ENCODE results near the gene DUSP1. TPM values are rescaled to one million over a fixed set of nuclear protein-coding genes. Genes with fewer than 3 reads are reported as not detected.
A peak's percentile ranks its signal among the peaks of the same experiment; 100 is the strongest.

Gene DUSP1
- total and polyA plus RNA-seq, 2 of the 4 experiments (the other 2 are of a cell fraction), result 304 to 467 TPM

- POLR2A ChIA-PET (ENCODE audit: unreplicated experiment), result interaction anchor here (0.6 kb wide), 1 partner anchor 9 kb away, joined by 3 read pairs; no protein-coding TSS in a partner anchor
- Histone ChIP-seq H3K4me3 (ENCODE audit: insufficient read depth, low read depth, low read length) (no peak overlapping the region), H3K27me3 (ENCODE audit: control insufficient read depth, insufficient read depth, low read length) (no peaks in the 10 kb centered on the region), H2BK5ac (ENCODE audit: low read depth, low read length, poor library complexity, severe bottlenecking) (peak overlapping the region; percentile 67), H3K36me3 (ENCODE audit: control insufficient read depth, insufficient read depth, low read length) (no peaks in the 10 kb centered on the region), H4K20me1 (ENCODE audit: insufficient read depth, low read length) (no peaks in the 10 kb centered on the region; the same call in 1 of the 2 replicates), H3K9ac (ENCODE audit: low read depth, low read length) (peak overlapping the region; percentile 15; the same call in 1 of the 2 replicates), H3K27ac (ENCODE audit: insufficient read depth, low read length) (peak overlapping the region; percentile 53), H3K4me1 (ENCODE audit: control insufficient read depth, insufficient read depth, low read length) (peaks cover 35% of the 10 kb centered on the region), H2BK120ac (ENCODE audit: low read depth, low read length) (peak overlapping the region; percentile 77), H3K18ac (ENCODE audit: low read depth, low read length) (peak overlapping the region; percentile 30; the same call in 1 of the 2 replicates), H4K91ac (ENCODE audit: insufficient read depth, low read depth, low read length) (peak overlapping the region; percentile 80), H2AK9ac (replicated peaks; ENCODE audit: low read depth, low read length, poor library complexity) (peak overlapping the region; percentile 87), H3K14ac (replicated peaks; ENCODE audit: low read depth, low read length) (peak overlapping the region; percentile 28), H2BK15ac (ENCODE audit: low read depth, low read length) (peak overlapping the region; percentile 58; the same call in 2 of the 3 replicates), H3K56ac (ENCODE audit: extremely low read depth, insufficient read depth, low read length) (peak overlapping the region; percentile 12), H4K5ac (ENCODE audit: low read depth, low read length) (peak overlapping the region; percentile 13), H2BK20ac (ENCODE audit: low read depth, low read length) (peak overlapping the region; percentile 88), H3K9me3 (ENCODE audit: control insufficient read depth, insufficient read depth, low read length) (no peaks in the 10 kb centered on the region), H3K79me1 (ENCODE audit: low read depth in 1 of 2, low read length in 2 of 2) (peaks cover 17 to 50% of the 10 kb centered on the region in 2 experiments; a peak in 3 of 4 replicates), H4K8ac (ENCODE audit: low read depth in 2 of 2, low read length in 2 of 2) (peak overlapping the region; percentile 1 to 78; a peak in 3 of 4 replicates), H3K23ac (ENCODE audit: low read depth, low read length) (peak overlapping the region; percentile 76; the same call in 1 of the 2 replicates), H2AK5ac (ENCODE audit: low read depth, low read length) (peak overlapping the region; percentile 78), H3K4ac (ENCODE audit: low read depth, low read length) (peak overlapping the region; percentile 84), H3K9me1 (ENCODE audit: insufficient read depth, low read length) (peaks cover 37% of the 10 kb centered on the region), H3K4me2 (ENCODE audit: low read depth, low read length) (peak overlapping the region; percentile 34), H2AFZ (replicated peaks; ENCODE audit: low read length, poor library complexity) (peak overlapping the region; percentile 52)
- dilution Hi-C loops (cut with HindIII; ENCODE audit: low sequenced_read_pairs, unreplicated experiment), result no loop called here
- peak; percentile 53 for ATAC-seq (ENCODE audit: low read depth)
- in situ Hi-C loops (cut with MboI; ENCODE audit: low sequenced_read_pairs), result no loop called here
- peak; percentile 99 for DNase-seq
- BruUV-seq (replicated peaks), result no TSS peak
- intact Hi-C loops (cut with micrococcal nuclease), result loop anchor here (1.0 kb wide), 1 partner anchor 23 kb away; no protein-coding TSS in a partner anchor
- CTCF ChIA-PET, result interaction anchor here (0.7 to 1.3 kb wide), 3 partner anchors 12 to 80 kb away, joined by 3 to 4 read pairs (median 3); no protein-coding TSS in a partner anchor
- WGBS, 2 experiments (ENCODE audit: extremely low coverage in 2 of 2, insufficient read length in 1 of 2), result 14% methylated on average over 9 of the region's 13 CpGs; no CpG with 5 or more reads in 1 of the 2 experiments
- no peak; the same call in 1 of the 2 replicates for TF ChIP-seq POLR2A (IDR thresholded peaks at IDR 0.05; ENCODE audit: low read depth, low read length)
- peak; percentile 83 for TF ChIP-seq FOS (IDR thresholded peaks at IDR 0.05; ENCODE audit: low read depth, low read length)
- TF ChIP-seq SMC3 (IDR thresholded peaks at IDR 0.05; ENCODE audit: low read depth, low read length), result no peak; the same call in none of the 2 replicates
- TF ChIP-seq CEBPB (IDR thresholded peaks at IDR 0.05; ENCODE audit: low read depth, low read length), result peak; percentile 47; the same call in 1 of the 2 replicates
- TF ChIP-seq MAZ (IDR thresholded peaks at IDR 0.05; ENCODE audit: borderline replicate concordance, low read depth, low read length), result peak; percentile 67
- TF ChIP-seq CTCF (conservative IDR thresholded peaks at IDR 0.05; ENCODE audit: low read depth, low read length), result 0 out of 2 replicates have a peak, but pooled peaks have one; percentile 4
- TF ChIP-seq USF2 (IDR thresholded peaks at IDR 0.05; ENCODE audit: low read depth, low read length), result no peak
- no peak for TF ChIP-seq MAFK (IDR thresholded peaks at IDR 0.05; ENCODE audit: low read depth, low read length)
- TF ChIP-seq CHD1 (IDR thresholded peaks at IDR 0.05; ENCODE audit: low read depth, low read length), result no peak
- TF ChIP-seq, protein P1, sequence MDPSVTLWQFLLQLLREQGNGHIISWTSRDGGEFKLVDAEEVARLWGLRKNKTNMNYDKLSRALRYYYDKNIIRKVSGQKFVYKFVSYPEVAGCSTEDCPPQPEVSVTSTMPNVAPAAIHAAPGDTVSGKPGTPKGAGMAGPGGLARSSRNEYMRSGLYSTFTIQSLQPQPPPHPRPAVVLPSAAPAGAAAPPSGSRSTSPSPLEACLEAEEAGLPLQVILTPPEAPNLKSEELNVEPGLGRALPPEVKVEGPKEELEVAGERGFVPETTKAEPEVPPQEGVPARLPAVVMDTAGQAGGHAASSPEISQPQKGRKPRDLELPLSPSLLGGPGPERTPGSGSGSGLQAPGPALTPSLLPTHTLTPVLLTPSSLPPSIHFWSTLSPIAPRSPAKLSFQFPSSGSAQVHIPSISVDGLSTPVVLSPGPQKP (IDR thresholded peaks at IDR 0.05; ENCODE audit: borderline replicate concordance, low read depth, low read length), result no peak
- no peak for TF ChIP-seq NFE2L2 (IDR thresholded peaks at IDR 0.05; ENCODE audit: low read depth, low read length)
- no peak; the same call in 1 of the 2 replicates for TF ChIP-seq RAD21 (IDR thresholded peaks at IDR 0.05; ENCODE audit: low read length)
- TF ChIP-seq BHLHE40 (IDR thresholded peaks at IDR 0.05; ENCODE audit: low read depth, low read length), result peak; percentile 52
These were observed 24.5 kb upstream of the DUSP1 start for GRCh38 chr5:172795318-172795977.
